CD14-positive monocyte (primary cell): ENCODE data around the gene P2RY11. TPM values are rescaled to one million over a fixed set of nuclear protein-coding genes. Genes with fewer than 3 reads are reported as not detected.
A peak's percentile ranks its signal among the peaks of the same experiment; 100 is the strongest.

Source experiments
- DNase-seq, 3 donors: peaks; one replicate each; pipeline ENCODE4 v3.0.0-alpha.2; 2011 to 2022
- H2AFZ ChIP-seq: 2 replicates; pipeline ENCODE4 v1.6.0; 2012; ENCODE audit warnings: mild to moderate bottlenecking, low read depth, low read length, inconsistent platforms; ENCODE audit not compliant: insufficient read depth, poor library complexity, severe bottlenecking
- H3K27ac ChIP-seq, 2 donors: 1 replicate in 1 of 2; 2 replicates in 1 of 2; pipeline ENCODE4 v1.5.1; 2012 to 2013; ENCODE audit warnings: low read length in 2 of 2, control low read depth in 1 of 2, inconsistent platforms in 1 of 2, low read depth in 1 of 2, mild to moderate bottlenecking in 1 of 2
- H3K27me3 ChIP-seq, 2 donors: one replicate each; pipeline versions ENCODE4 v1.6.0 to v1.6.1; 2011 to 2013; ENCODE audit warnings: low read length in 2 of 2; ENCODE audit not compliant: control insufficient read depth in 2 of 2, insufficient read depth in 2 of 2
- H3K36me3 ChIP-seq, 2 donors: replicated peaks in 1 of 2; 1 replicate in 1 of 2; 2 replicates in 1 of 2; pipeline versions ENCODE4 v1.5.1 to v1.6.1; 2012 to 2013; ENCODE audit warnings: low read length in 2 of 2, control low read depth in 1 of 2, inconsistent platforms in 1 of 2, mild to moderate bottlenecking in 1 of 2; ENCODE audit not compliant: insufficient read depth in 2 of 2, control insufficient read depth in 1 of 2
- H3K4me1 ChIP-seq, 2 donors: 1 replicate in 1 of 2; 2 replicates in 1 of 2; pipeline versions ENCODE4 v1.5.1 to v1.6.1; 2012 to 2013; ENCODE audit warnings: low read length in 2 of 2, control low read depth in 1 of 2, inconsistent platforms in 1 of 2, mild to moderate bottlenecking in 1 of 2, moderate library complexity in 1 of 2; ENCODE audit not compliant: insufficient read depth in 2 of 2, control insufficient read depth in 1 of 2
- H3K4me2 ChIP-seq: replicated peaks from 2 replicates; pipeline ENCODE3; 2012; ENCODE audit warnings: low read length, moderate library complexity, mild to moderate bottlenecking; ENCODE audit not compliant: poor library complexity, severe bottlenecking; ENCODE audit errors: extremely low read depth
- H3K4me3 ChIP-seq, 3 experiments: fragments of 200-600 bp in 1 of 3; sonication (generic) in 1 of 3; replicated peaks in 1 of 3; 1 replicate in 2 of 3; 2 replicates in 1 of 3; pipeline ENCODE4 v1.5.1; 2011 to 2013; ENCODE audit warnings: low read length in 3 of 3, mild to moderate bottlenecking in 3 of 3, control low read depth in 2 of 3, low read depth in 2 of 3, inconsistent platforms in 1 of 3, moderate library complexity in 1 of 3
- H3K79me2 ChIP-seq: 2 replicates; pipeline ENCODE4 v1.6.0; 2012; ENCODE audit warnings: mild to moderate bottlenecking, control low read depth, inconsistent platforms, low read length, moderate library complexity; ENCODE audit not compliant: insufficient read depth
- H3K9ac ChIP-seq: 2 replicates; pipeline ENCODE4 v1.6.0; 2017; ENCODE audit warnings: low read length, mild to moderate bottlenecking; ENCODE audit not compliant: insufficient read depth, poor library complexity, severe bottlenecking
- H3K9me3 ChIP-seq, 2 donors: replicated peaks in 1 of 2; 1 replicate in 1 of 2; 2 replicates in 1 of 2; pipeline versions ENCODE4 v1.5.1 to v1.6.1; 2012 to 2013; ENCODE audit warnings: low read length in 2 of 2, control low read depth in 1 of 2; ENCODE audit not compliant: control insufficient read depth in 1 of 2, insufficient read depth in 1 of 2
- H4K20me1 ChIP-seq: 2 replicates; pipeline ENCODE4 v1.6.0; 2012; ENCODE audit warnings: mild to moderate bottlenecking, low read length, control low read depth, moderate library complexity; ENCODE audit not compliant: insufficient read depth
- H3K27ac Mint-ChIP-seq, 7 donors: one replicate each; pipeline ENCODE4 v1.8.0; 2020; ENCODE audit warnings: mild to moderate bottlenecking in 7 of 7, mixed read lengths in 7 of 7, moderate library complexity in 6 of 7, inconsistent platforms in 2 of 7
- H3K27me3 Mint-ChIP-seq, 3 donors: one replicate each; pipeline ENCODE4 v1.8.0; 2021 to 2022; ENCODE audit warnings: low read depth in 3 of 3, mild to moderate bottlenecking in 3 of 3, mixed read lengths in 3 of 3, moderate library complexity in 3 of 3, inconsistent platforms in 1 of 3
- H3K36me3 Mint-ChIP-seq, 2 donors: one replicate each; pipeline ENCODE4 v1.8.0; 2020; ENCODE audit warnings: mixed read lengths in 2 of 2, inconsistent platforms in 1 of 2, mild to moderate bottlenecking in 1 of 2
- H3K4me1 Mint-ChIP-seq: one replicate; pipeline ENCODE4 v1.8.0; 2020; ENCODE audit warnings: mild to moderate bottlenecking, mixed read lengths
- H3K4me3 Mint-ChIP-seq, 2 donors: one replicate each; pipeline ENCODE4 v1.8.0; 2020; ENCODE audit warnings: mild to moderate bottlenecking in 2 of 2, mixed read lengths in 2 of 2, moderate library complexity in 1 of 2
- H3K9me3 Mint-ChIP-seq, 7 donors: one replicate each; pipeline ENCODE4 v1.8.0; 2020 to 2022; ENCODE audit warnings: mixed read lengths in 7 of 7, mild to moderate bottlenecking in 6 of 7, moderate library complexity in 6 of 7, inconsistent platforms in 2 of 7
- CTCF ChIP-seq: fragments of 200-600 bp; IDR thresholded peaks from one replicate; pipeline ENCODE4 v1.8.0; 2022; ENCODE audit warnings: antibody characterized with exemption, mild to moderate bottlenecking
- WGBS: methylation state at CpG from one replicate; pipeline ENCODE4 v1.1.5; 2013; ENCODE audit warnings: missing lambda C conversion rate; ENCODE audit not compliant: insufficient coverage; 5-methylcytosine and 5-hydroxymethylcytosine counted together
- intact Hi-C, 2 donors: fragments of 100-400 bp; cut with micrococcal nuclease; formaldehyde crosslinking; loops; one replicate each; pipeline versions ENCODE4 v1.15.0 to v1.15.1; 2023
- polyA plus RNA-seq, 3 donors: library from polyadenylated mRNA; depleted of rRNA in 1 of 3; unstranded in 2 of 3; stranded (reverse) in 1 of 3; fragments of 300-500 nt in 2 of 3; fragments of >200 nt in 1 of 3; fragmentation: Illumina TruSeq in 2 of 3; gene quantifications; 1 replicate in 2 of 3; 2 replicates in 1 of 3; pipeline ENCODE4 v1.2.3, GENCODE V29; 2012 to 2021

Gene P2RY11
- polyA plus RNA-seq, 3 donors: 0.50 to 10.0 (median 0.69) TPM

GRCh38 chr19:10133596-10133995, 22.1 kb downstream of the P2RY11 start:
- Histone ChIP-seq H3K4me1 (peaks cover 5 to 10% of the 10 kb centered on the region in 2 donors), H3K4me3 (no peak overlapping the region), H3K9me3 (no peaks in the 10 kb centered on the region), H3K27ac (peak overlapping the region in 1 of 2 donors; percentile 62), H2AFZ (no peak overlapping the region), H3K4me2 (no peak overlapping the region), H3K27me3 (no peaks in the 10 kb centered on the region), H3K9ac (no peak overlapping the region), H4K20me1 (no peaks in the 10 kb centered on the region), H3K36me3 (peaks cover 53 to 69% of the 10 kb centered on the region in 2 donors), H3K79me2 (no peaks in the 10 kb centered on the region)
- Mint-ChIP-seq H3K27me3 (no peaks in the 10 kb centered on the region), H3K36me3 (peaks cover 37 to 73% of the 10 kb centered on the region in 2 donors), H3K4me1 (peaks cover 9% of the 10 kb centered on the region), H3K27ac (peak overlapping the region in 2 of 7 donors; percentile 26 to 31), H3K4me3 (no peak overlapping the region), H3K9me3 (no peaks in the 10 kb centered on the region)
- 83% methylated on average over 8 of the region's 11 CpGs for WGBS
- no peak for DNase-seq
- no peak for TF ChIP-seq CTCF
- intact Hi-C loops: no loop called here

GRCh38 chr19:10134040-10134439, 22.5 kb downstream of the P2RY11 start:
- Histone ChIP-seq H3K79me2 (no peaks in the 10 kb centered on the region), H4K20me1 (no peaks in the 10 kb centered on the region), H3K9me3 (no peaks in the 10 kb centered on the region), H3K9ac (no peak overlapping the region), H3K4me3 (no peak overlapping the region), H3K27me3 (no peaks in the 10 kb centered on the region), H3K36me3 (peaks cover 58 to 74% of the 10 kb centered on the region in 2 donors), H3K4me1 (peaks cover 5 to 10% of the 10 kb centered on the region in 2 donors), H3K4me2 (no peak overlapping the region), H2AFZ (no peak overlapping the region), H3K27ac (peak overlapping the region in 1 of 2 donors; percentile 62)
- 97% methylated on average over 8 of the region's 9 CpGs for WGBS
- Mint-ChIP-seq H3K9me3 (no peaks in the 10 kb centered on the region), H3K27ac (peak overlapping the region in 1 of 7 donors; percentile 20), H3K27me3 (no peaks in the 10 kb centered on the region), H3K4me1 (peaks cover 9% of the 10 kb centered on the region), H3K4me3 (no peak overlapping the region), H3K36me3 (peaks cover 41 to 77% of the 10 kb centered on the region in 2 donors)
- intact Hi-C loops: no loop called here
- TF ChIP-seq CTCF: no peak
- no peak for DNase-seq
